GM21423 (cell line): ENCODE results near the gene ST3GAL4.
"Not testable (repeated sequence)": the region's sequence is repeated elsewhere in the genome, so short reads cannot be mapped to it uniquely, and the experiment has no call there.

Source experiments
- ATAC-seq: cut with Tn5 transposase; IDR thresholded peaks from one replicate; pipeline ENCODE4 v1.9.1; 2021; ENCODE audit warnings: mild to moderate bottlenecking, moderate library complexity; ENCODE audit not compliant: unreplicated experiment

Gene ST3GAL4

GRCh38 chr11:126362879-126363655 is 7.6 kb downstream of the ST3GAL4 start:
- ATAC-seq: no peak

GRCh38 chr11:126363706-126364248 is 8.3 kb downstream of the ST3GAL4 start:
- no peak for ATAC-seq

GRCh38 chr11:126364735-126365134 is 9.2 kb downstream of the ST3GAL4 start:
- ATAC-seq: not testable (repeated sequence)

- ATAC-seq: not testable (repeated sequence)
These were observed 10.0 kb downstream of the ST3GAL4 start for GRCh38 chr11:126365508-126365907.

GRCh38 chr11:126366064-126366822 is 10.8 kb downstream of the ST3GAL4 start:
- ATAC-seq: no peak

GRCh38 chr11:126366823-126367654 is 11.6 kb downstream of the ST3GAL4 start:
- not testable (repeated sequence) for ATAC-seq

GRCh38 chr11:126367806-126368205 is 12.3 kb downstream of the ST3GAL4 start:
- not testable (repeated sequence) for ATAC-seq

- ATAC-seq: not testable (repeated sequence)
These were observed 13.0 kb downstream of the ST3GAL4 start for GRCh38 chr11:126368336-126369119.

- ATAC-seq: no peak
These were observed 14.5 kb downstream of the ST3GAL4 start for GRCh38 chr11:126370016-126370415.

GRCh38 chr11:126371595-126371994 is 16.1 kb downstream of the ST3GAL4 start:
- ATAC-seq: no peak

GRCh38 chr11:126373389-126374066 is 18.0 kb downstream of the ST3GAL4 start:
- ATAC-seq: not testable (repeated sequence)

- ATAC-seq: not testable (repeated sequence)
These were observed 19.2 kb downstream of the ST3GAL4 start for GRCh38 chr11:126374562-126375300.

GRCh38 chr11:126375726-126376125 is 20.2 kb downstream of the ST3GAL4 start:
- no peak for ATAC-seq

- no peak for ATAC-seq
These were observed 23.3 kb downstream of the ST3GAL4 start for GRCh38 chr11:126378763-126379162.

GRCh38 chr11:126380909-126381308 is 25.4 kb downstream of the ST3GAL4 start:
- ATAC-seq: no peak

GRCh38 chr11:126381960-126382359 is 26.5 kb downstream of the ST3GAL4 start:
- ATAC-seq: not testable (repeated sequence)

- not testable (repeated sequence) for ATAC-seq
These were observed 27.2 kb downstream of the ST3GAL4 start for GRCh38 chr11:126382641-126383040.
